Liver (tissue), 9 donors: ENCODE data around the gene WWC2. TPM values are rescaled to one million over a fixed set of nuclear protein-coding genes. Genes with fewer than 3 reads are reported as not detected.

Experiments used
- DNase-seq: peaks from one replicate; pipeline ENCODE4 v3.0.0-alpha.2; 2017; ENCODE audit warnings: low spot score
- H3K27ac ChIP-seq, 2 donors: one replicate each; pipeline ENCODE4 v1.7.0; 2013; ENCODE audit warnings: inconsistent platforms in 2 of 2, low read length in 2 of 2, control low read depth in 1 of 2, low read depth in 1 of 2, mild to moderate bottlenecking in 1 of 2
- H3K27me3 ChIP-seq, 4 donors: one replicate each; pipeline versions ENCODE4 v1.6.1 to v1.7.0; 2013; ENCODE audit warnings: low read length in 3 of 4, inconsistent platforms in 1 of 4, mild to moderate bottlenecking in 1 of 4, moderate library complexity in 1 of 4; ENCODE audit not compliant: control insufficient read depth in 4 of 4, insufficient read depth in 4 of 4
- H3K36me3 ChIP-seq, 4 donors: one replicate each; pipeline versions ENCODE4 v1.6.1 to v1.7.0; 2013; ENCODE audit warnings: low read length in 3 of 4, mild to moderate bottlenecking in 3 of 4, low read depth in 1 of 4, moderate library complexity in 1 of 4; ENCODE audit not compliant: control insufficient read depth in 4 of 4, insufficient read depth in 3 of 4
- H3K4me1 ChIP-seq, 4 donors: one replicate each; pipeline versions ENCODE4 v1.6.1 to v1.7.0; 2013; ENCODE audit warnings: low read length in 3 of 4, mild to moderate bottlenecking in 3 of 4, moderate library complexity in 1 of 4; ENCODE audit not compliant: control insufficient read depth in 4 of 4, insufficient read depth in 4 of 4
- H3K4me3 ChIP-seq, 3 donors: one replicate each; pipeline versions ENCODE4 v1.6.1 to v1.7.0; 2013; ENCODE audit warnings: low read length in 3 of 3, control low read depth in 1 of 3, low read depth in 1 of 3, mild to moderate bottlenecking in 1 of 3
- H3K9ac ChIP-seq, 2 donors: one replicate each; pipeline ENCODE4 v1.7.0; 2013; ENCODE audit warnings: low read length in 2 of 2, mild to moderate bottlenecking in 2 of 2, moderate library complexity in 2 of 2, control low read depth in 1 of 2, low read depth in 1 of 2
- H3K9me3 ChIP-seq, 4 donors: one replicate each; pipeline versions ENCODE4 v1.6.1 to v1.7.0; 2013; ENCODE audit warnings: low read length in 3 of 4; ENCODE audit not compliant: control insufficient read depth in 4 of 4
- EGR1 ChIP-seq, 2 donors: IDR thresholded peaks; 2 replicates each; pipeline ENCODE4 v1.6.1; 2016 to 2018; ENCODE audit warnings: antibody characterized with exemption in 2 of 2, low read depth in 2 of 2
- FOXA1 ChIP-seq: IDR thresholded peaks from 2 replicates; pipeline ENCODE4 v1.6.1; 2016; ENCODE audit warnings: antibody characterized with exemption
- GABPA ChIP-seq, 2 donors: IDR thresholded peaks in 1 of 2; conservative IDR thresholded peaks in 1 of 2; 2 replicates each; pipeline ENCODE4 v1.6.1; 2016; ENCODE audit warnings: antibody characterized with exemption in 2 of 2, mild to moderate bottlenecking in 1 of 2, moderate library complexity in 1 of 2
- HNF4A ChIP-seq, 2 donors: conservative IDR thresholded peaks; 2 replicates each; pipeline ENCODE4 v1.6.1; 2016; ENCODE audit warnings: antibody characterized with exemption in 2 of 2, mild to moderate bottlenecking in 2 of 2
- HNF4G ChIP-seq: IDR thresholded peaks from 2 replicates; pipeline ENCODE4 v1.6.1; 2016; ENCODE audit warnings: antibody characterized with exemption
- NR2F2 ChIP-seq: IDR thresholded peaks from 2 replicates; pipeline ENCODE4 v1.6.1; 2016; ENCODE audit warnings: antibody characterized with exemption
- RAD21 ChIP-seq, 2 donors: IDR thresholded peaks; 2 replicates each; pipeline ENCODE4 v1.6.1; 2016; ENCODE audit warnings: antibody characterized with exemption in 2 of 2, mild to moderate bottlenecking in 2 of 2
- RXRA ChIP-seq, 2 donors: IDR thresholded peaks; 2 replicates each; pipeline ENCODE4 v1.6.1; 2017 to 2018; ENCODE audit warnings: antibody characterized with exemption in 2 of 2, mild to moderate bottlenecking in 1 of 2
- SP1 ChIP-seq: IDR thresholded peaks from 2 replicates; pipeline ENCODE4 v1.6.1; 2018; ENCODE audit warnings: antibody characterized with exemption, mild to moderate bottlenecking
- YY1 ChIP-seq: IDR thresholded peaks from 2 replicates; pipeline ENCODE4 v1.6.1; 2016; ENCODE audit warnings: antibody characterized with exemption, mild to moderate bottlenecking
- WGBS: extraction: QIAGEN DNeasy Blood & Tissue Kit; methylation state at CpG from one replicate; pipeline ENCODE4 v1.1.7; 2013; 5-methylcytosine and 5-hydroxymethylcytosine counted together
- polyA plus RNA-seq, 2 donors: library from polyadenylated mRNA; stranded (reverse) in 1 of 2; unstranded in 1 of 2; fragments of 200-250 nt in 1 of 2; fragments of >200 nt in 1 of 2; fragmentation: Nextera tagmentation in 1 of 2; extraction: Ambion mirVana in 1 of 2; gene quantifications; one replicate each; pipeline versions ENCODE4 v1.2.1 to v1.2.3, GENCODE V29; 2013 to 2015
- total RNA-seq, 2 donors: library from RNA; depleted of rRNA; stranded (reverse); fragments of >200 nt; gene quantifications; one replicate each; pipeline ENCODE4 v1.2.3, GENCODE V29; 2014
- TF ChIP-seq, protein P1 (sequence below): IDR thresholded peaks from 2 replicates; pipeline ENCODE4 v1.6.1; 2016; ENCODE audit warnings: antibody characterized with exemption
- TF ChIP-seq, protein P2 (sequence below): IDR thresholded peaks from 2 replicates; pipeline ENCODE4 v1.6.1; 2016; ENCODE audit warnings: antibody characterized with exemption
- TF ChIP-seq, protein P3 (sequence below): IDR thresholded peaks from 2 replicates; pipeline ENCODE4 v1.6.1; 2016; ENCODE audit warnings: antibody characterized with exemption
- TF ChIP-seq, protein P4 (sequence below): fragments of 150-350 bp; IDR thresholded peaks from 2 replicates; pipeline ENCODE4 v1.5.1; 2017; ENCODE audit warnings: improper control_type of control experiment, low read depth, low read length; ENCODE audit not compliant: missing input control
- donor health status: healthy.
- donor health status: healthy.
- donor health status: healthy.
- donor health status: healthy.
- donor health status: healthy.

WWC2 gene
- total and polyA plus RNA-seq, 4 donors, result 8.6 to 60.1 (median 13.3) TPM

DNA sequence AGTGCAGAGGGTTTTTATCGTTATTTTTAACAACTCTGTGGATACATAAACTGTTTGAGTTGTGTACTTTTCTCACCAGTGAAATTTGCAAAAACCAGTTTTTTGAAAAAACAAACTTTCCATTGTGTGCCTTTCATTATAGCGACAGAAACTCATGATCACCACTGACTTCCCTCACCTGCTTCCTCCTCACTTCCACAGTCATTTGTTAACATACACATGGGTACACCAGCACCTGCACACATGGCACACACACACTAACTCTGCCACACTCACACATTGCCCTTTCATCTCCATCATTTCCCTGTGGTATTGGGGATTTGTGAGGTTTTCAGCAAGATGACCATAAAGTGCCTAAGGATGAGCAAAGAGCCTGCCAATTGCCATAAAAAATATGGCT lies 200.4 kb downstream of the WWC2 start (continued):
- no peak for TF ChIP-seq NR2F2
- TF ChIP-seq HNF4G, result no peak
- TF ChIP-seq RXRA (IDR thresholded peaks at IDR 0.05), result no peak
- TF ChIP-seq, protein P1, sequence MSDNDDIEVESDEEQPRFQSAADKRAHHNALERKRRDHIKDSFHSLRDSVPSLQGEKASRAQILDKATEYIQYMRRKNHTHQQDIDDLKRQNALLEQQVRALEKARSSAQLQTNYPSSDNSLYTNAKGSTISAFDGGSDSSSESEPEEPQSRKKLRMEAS, result no peak
- TF ChIP-seq HNF4A (conservative IDR thresholded peaks at IDR 0.05), result no peak
- TF ChIP-seq, protein P2, sequence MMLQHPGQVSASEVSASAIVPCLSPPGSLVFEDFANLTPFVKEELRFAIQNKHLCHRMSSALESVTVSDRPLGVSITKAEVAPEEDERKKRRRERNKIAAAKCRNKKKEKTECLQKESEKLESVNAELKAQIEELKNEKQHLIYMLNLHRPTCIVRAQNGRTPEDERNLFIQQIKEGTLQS, result no peak
- TF ChIP-seq, protein P3, sequence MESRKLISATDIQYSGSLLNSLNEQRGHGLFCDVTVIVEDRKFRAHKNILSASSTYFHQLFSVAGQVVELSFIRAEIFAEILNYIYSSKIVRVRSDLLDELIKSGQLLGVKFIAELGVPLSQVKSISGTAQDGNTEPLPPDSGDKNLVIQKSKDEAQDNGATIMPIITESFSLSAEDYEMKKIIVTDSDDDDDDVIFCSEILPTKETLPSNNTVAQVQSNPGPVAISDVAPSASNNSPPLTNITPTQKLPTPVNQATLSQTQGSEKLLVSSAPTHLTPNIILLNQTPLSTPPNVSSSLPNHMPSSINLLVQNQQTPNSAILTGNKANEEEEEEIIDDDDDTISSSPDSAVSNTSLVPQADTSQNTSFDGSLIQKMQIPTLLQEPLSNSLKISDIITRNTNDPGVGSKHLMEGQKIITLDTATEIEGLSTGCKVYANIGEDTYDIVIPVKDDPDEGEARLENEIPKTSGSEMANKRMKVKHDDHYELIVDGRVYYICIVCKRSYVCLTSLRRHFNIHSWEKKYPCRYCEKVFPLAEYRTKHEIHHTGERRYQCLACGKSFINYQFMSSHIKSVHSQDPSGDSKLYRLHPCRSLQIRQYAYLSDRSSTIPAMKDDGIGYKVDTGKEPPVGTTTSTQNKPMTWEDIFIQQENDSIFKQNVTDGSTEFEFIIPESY, result no peak
- TF ChIP-seq SP1, result no peak

DNA sequence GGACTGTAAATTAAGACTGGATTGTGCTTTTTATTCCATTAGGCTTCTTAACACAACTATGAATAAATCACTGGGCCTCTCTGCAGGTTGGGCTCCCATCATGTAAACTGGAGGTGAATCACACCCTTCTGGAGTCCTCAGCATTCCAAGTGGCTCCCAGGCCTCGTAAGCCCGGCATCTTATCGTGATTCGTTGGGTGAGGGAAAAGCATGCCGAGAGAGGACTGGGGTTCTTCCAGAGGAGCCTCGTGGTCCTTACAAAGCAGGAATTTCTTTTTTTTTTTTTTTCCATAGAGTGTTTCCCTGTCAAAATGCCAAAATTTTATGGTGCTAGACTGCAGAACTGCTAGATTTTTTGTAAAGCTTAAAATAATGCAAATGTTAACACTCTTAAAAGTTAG lies 201.0 kb downstream of the WWC2 start:
- no peak overlapping the region for H3K9ac ChIP-seq

More for the DNA sequence above, 201.0 kb downstream of the WWC2 start:
- H3K9me3 ChIP-seq, result no peaks in the 10 kb centered on the region
- peaks cover 4 to 32% (median 19%) of the 10 kb centered on the region in 4 donors for H3K36me3 ChIP-seq
- DNase-seq, result no peak
- TF ChIP-seq, protein P4, sequence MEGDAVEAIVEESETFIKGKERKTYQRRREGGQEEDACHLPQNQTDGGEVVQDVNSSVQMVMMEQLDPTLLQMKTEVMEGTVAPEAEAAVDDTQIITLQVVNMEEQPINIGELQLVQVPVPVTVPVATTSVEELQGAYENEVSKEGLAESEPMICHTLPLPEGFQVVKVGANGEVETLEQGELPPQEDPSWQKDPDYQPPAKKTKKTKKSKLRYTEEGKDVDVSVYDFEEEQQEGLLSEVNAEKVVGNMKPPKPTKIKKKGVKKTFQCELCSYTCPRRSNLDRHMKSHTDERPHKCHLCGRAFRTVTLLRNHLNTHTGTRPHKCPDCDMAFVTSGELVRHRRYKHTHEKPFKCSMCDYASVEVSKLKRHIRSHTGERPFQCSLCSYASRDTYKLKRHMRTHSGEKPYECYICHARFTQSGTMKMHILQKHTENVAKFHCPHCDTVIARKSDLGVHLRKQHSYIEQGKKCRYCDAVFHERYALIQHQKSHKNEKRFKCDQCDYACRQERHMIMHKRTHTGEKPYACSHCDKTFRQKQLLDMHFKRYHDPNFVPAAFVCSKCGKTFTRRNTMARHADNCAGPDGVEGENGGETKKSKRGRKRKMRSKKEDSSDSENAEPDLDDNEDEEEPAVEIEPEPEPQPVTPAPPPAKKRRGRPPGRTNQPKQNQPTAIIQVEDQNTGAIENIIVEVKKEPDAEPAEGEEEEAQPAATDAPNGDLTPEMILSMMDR, result no peak
- TF ChIP-seq EGR1 (IDR thresholded peaks at IDR 0.05; ENCODE audit: low read depth in 2 of 2), result no peak
- TF ChIP-seq SP1, result no peak
- TF ChIP-seq, protein P3, result no peak
- TF ChIP-seq HNF4G, result no peak
- TF ChIP-seq RAD21 (IDR thresholded peaks at IDR 0.05), result no peak
- no peak for TF ChIP-seq RXRA (IDR thresholded peaks at IDR 0.05)
- TF ChIP-seq YY1, result no peak
- TF ChIP-seq FOXA1, result no peak
- TF ChIP-seq GABPA (IDR thresholded peaks at IDR 0.05 in 1 of 2, conservative IDR thresholded peaks at IDR 0.05 in 1 of 2), result no peak
- no peak for TF ChIP-seq HNF4A (conservative IDR thresholded peaks at IDR 0.05)
- H3K4me1 ChIP-seq, result no peaks in the 10 kb centered on the region
- no peak overlapping the region for H3K4me3 ChIP-seq
- no peaks in the 10 kb centered on the region for H3K27me3 ChIP-seq
- no peak overlapping the region for H3K27ac ChIP-seq
- WGBS, result 77% methylated on average over 6 of the region's 6 CpGs
